ENCODE measurements around the gene CRACR2B.

DNA sequence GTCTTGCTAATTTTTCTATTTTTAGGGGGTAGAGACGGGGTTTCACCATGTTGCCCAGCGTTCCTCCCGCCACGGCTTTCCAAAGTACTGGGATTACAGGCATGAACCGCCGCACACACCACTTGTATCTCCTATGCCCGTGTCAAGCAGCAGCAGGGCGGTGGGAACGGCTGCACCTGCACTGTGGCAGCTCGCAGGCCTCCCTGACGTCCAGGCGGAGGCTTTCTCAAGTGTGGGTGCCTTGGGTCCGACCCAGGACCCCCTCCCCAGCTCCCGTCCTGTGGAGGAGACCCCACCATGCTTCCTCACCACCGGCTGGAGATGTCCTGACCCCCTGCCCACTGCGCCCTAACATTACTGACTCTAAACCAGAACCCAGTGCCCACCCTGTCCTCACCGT is 40.7 kb downstream of the CRACR2B start:
- TF ChIP-seq CTCF (IDR thresholded peaks at IDR 0.05 in 4 of 5, conservative IDR thresholded peaks at IDR 0.05 in 1 of 5) (no peak), POLR2A (IDR thresholded peaks at IDR 0.05) (no peak)
